Stimulated activated CD4-positive, alpha-beta T cell treated with anti-CD3 and anti-CD28 coated beads, TNF-alpha, amount 100 ng/mL, for 1 hour (primary cell): ENCODE measurements around the gene FUS.

Experiments
- DNase-seq, 3 donors: peaks; one replicate each; pipeline ENCODE4 v3.0.0-alpha.2; 2020; ENCODE audit warnings: low read depth in 3 of 3, low spot score in 1 of 3

Gene FUS

GRCh38 chr16:31200821-31201568 is 21.1 kb downstream of the FUS start:
- DNase-seq: no peak

DNA sequence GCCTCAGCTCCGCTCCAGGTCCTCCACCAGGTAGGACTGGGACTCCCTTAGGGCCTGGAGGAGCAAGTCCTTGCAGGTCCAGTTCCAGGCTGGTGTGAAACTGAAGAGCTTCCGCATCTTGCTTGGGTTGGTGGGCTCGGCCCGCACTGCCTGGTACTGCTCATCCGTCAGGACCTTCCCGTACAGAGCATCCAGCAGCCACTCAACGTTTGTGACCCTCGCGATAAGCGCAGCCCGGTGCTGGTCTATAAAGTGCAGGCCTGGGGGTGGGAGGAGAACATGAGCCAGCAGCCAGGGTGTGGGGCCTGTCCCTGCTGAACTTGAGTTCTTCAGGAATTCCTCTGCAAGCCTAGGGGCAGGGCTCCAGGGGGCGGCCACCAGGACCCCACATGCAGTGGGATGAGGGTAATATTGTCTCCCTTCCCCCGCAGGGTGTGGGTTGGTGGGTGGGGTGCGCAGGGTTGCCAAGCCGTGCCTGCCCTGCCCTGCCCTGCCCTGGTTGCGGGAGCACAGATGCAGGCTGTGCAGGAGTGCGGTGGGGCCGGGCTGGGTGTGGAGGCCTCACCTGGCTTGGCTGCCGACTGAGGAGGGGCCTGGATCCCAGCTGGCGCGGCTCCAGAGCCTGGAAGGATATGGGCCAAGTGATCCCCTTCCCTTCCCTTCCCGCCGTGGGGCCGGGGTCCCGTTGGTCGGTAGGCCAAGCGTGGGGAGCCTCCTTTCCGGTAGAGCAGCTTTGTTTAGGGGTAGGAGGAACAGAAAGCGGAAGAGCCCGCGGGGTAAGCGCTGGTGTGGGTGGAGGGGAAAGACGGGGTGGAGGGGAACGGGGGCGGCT is 21.9 kb downstream of the FUS start:
- DNase-seq: no peak

DNA sequence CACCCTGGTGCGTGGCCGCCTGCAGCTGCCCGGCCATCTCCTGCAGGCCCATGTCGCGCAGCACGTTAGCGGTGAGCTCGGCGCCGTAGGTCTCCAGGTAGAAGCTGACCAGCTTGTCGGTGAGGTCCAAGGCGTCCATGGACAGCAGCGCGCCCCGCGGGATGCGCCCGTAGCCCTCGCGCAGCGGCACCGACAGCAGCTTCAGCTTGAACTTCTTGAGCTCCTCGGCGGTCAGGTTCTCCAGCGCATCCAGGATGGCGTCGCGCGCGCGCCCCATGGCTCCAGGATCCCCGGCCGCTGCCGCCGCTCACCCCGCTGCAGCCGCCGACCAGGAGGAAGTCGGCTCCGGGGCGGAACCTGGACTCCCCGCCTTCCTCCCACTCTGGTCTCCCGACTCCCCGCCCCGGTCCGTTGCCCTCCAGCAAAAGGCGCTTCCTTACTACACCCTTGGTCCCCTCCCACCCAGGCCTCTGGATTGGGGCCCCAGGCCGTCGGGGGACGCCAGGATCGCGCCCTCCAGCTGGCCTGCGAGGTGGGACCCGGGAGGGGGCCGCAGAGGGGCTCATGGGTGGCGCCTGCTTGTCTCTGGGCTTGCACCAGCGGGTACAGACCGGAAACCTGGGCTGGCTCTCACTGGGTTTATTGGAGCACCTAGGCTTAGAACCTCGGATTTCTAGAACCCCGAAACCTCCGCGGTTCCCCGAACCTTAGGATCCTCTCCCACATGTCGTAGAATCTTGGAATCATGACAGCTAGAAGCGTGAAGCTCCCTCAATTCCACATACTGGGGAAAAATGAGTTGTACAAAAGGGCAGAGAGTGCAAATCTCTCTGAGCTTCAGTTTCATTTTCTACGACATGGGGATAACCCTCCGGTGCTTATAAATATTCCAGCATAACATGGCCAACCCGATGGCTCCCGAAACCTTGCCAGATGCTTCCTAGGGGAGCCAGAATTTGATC is 22.8 kb downstream of the FUS start, which contains the start of gene PYCARD:
Gene PYCARD, minus strand, starts transcription at position 347 of the 962 bp plus-strand sequence. Its CDS starts 70 bp downstream, at position 277.
- no peak for DNase-seq

GRCh38 chr16:31204871-31205666 is 25.1 kb downstream of the FUS start:
- no peak for DNase-seq

DNA sequence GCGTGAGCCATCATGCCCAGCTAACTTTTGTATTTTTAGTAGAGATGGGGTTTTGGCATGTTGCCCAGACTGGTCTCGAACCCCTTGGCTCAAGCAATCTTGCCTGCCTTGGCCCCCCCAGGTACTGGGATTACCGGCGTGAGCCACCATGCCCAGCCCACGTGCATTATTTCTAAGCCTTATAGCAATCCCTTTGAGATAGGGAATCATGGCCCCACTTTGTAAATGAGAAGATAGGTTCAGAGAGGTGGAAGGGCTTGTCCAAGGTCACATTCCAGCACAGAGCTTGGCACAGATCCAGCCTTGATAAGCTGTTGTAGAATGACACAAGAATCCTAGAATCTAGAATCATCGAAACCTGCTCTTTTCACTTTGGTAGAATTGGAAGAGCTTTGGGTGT is 26.8 kb downstream of the FUS start:
- no peak for DNase-seq

DNA sequence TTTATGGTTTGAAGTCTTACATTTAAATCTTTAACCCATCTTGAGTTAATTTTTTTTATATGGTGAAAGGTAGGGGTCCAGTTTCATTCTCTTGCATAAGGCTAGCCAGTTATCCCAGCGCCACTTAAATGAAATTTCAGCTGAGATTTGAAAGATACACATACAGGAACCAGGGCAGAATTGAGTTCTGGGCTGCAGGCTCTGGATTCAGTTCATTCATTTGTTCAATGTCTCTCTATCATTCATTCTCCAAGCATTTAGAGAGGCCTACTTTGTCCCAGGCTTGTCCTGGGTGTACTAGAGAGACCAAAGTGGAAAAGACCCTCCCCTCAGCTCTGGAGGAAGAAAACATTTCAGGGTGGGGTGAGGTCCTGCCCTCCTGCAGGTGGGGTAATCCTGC is 33.4 kb downstream of the FUS start:
- no peak for DNase-seq

DNA sequence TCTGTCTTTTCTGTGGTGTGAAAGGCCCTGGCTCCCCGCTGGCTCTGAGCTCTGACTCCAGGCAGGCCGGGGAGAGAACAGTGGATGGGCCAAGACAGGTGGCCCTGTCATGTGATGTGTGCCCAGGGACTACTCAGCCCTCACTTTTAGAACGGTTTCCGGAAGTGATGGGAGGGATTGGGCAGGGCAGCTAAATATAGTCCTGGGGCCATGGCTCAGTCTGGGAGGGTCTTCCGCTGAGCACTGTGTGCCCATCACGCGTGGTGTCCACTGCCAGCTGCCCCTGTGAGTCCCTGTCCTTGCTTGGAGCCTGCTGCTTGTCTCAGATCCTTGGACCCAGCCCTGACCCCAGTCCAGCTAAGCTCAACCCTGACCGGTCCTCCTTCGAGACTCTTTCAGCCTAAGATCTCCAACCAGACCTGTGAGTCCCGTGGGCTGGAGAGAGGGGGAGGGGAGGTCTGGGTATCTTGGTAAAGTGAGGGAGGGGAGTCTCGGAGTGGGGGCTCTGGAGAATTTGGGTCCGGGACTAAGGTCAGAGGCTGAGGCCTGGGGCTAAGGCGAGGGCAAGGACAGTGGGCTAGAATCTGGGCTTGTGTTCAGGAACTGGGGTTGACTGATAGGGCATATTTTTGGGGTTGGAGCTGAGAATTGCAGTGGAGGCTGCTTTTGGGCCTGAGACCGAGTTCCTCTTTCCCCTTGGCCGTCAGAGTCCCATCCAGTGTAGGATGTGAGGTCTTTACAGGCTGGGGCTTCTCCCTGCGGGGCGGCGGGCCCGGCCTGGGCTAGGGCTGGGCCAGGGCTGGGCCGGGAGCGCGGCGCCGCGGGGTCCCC is 34.2 kb downstream of the FUS start, which contains the start of gene TRIM72:
Gene TRIM72, plus strand, starts transcription at position 243 of the 831 bp plus-strand sequence. CDS start 620 bp downstream, outside the sequence.
- no peak for DNase-seq

GRCh38 chr16:31214708-31215286 is 34.9 kb downstream of the FUS start:
- DNase-seq: no peak

DNA sequence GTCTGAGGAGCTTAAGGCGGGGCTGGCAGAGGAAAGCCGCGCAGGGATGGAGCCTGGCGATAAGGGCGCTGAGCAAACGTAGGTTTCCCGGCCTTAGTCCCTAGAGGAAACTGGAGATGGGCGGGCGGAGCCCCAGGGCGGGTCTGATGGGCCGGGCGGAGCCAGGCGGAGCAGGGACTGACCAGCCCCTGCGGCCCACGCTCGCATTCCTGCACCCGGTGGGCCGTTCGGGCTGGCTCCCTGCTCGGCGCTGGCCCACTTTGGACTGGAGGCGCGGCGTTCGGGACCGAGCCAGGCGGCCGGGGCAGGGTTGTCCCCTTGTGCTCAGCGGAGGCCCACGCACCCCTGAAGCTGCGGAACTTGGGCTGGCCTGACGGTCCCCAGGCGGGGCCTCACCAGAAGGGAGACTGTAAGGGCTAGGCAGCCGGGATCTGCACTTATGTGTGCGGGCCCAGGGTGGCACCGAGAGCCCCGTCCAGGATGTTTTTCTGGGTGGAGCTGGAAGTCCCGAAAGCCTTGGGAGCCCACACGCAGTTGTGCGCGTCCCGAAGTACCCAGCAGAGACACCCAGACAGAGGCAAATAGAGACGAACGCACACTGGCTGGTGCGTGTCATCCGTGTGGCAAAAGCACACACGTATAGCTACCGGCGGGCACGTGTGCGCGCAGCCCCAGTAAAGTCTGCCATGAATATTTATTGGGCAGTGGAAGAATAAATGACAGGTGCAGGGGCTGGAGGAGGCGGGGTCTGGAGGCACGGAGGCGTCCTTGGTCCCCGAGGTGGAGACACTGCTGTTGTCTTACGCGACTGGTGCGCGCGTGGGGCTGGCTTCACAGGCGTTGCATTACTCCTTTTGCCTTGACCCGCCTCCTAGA is 35.6 kb downstream of the FUS start:
- no peak for DNase-seq

DNA sequence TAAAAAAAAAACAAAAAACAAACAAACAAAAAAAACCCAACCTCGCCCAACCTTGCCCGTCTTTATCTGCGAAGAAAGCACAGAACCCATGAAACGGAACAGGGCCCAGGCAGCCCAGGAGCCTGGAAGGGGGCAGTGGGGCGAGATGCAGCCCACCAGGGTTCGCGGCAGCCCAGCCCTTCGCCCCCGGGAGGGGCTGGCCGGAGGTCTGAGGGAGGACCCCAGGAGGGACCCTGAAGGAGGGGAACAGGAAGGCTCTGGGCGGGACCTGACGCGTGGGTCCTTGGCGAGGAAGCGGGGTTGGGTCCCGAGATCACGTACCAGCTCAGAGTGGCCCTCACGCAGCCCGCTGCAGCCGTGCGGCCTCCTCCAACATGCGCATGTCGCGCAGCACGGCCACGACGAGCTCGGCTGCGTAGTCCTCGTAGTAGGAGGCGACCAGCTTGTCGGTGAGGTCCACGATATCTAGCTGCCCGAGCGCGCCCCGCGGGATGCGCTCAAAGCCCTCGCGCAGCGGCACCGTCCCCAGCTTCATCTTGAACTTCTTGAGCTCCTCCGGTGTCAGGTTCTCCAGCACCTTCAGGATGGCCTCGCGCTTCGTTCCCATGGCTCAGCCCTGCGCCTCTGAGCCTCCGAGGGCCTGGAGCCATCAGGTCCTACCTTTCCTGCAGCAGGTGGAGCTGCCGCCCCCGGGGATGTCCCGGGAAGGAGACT is 36.6 kb downstream of the FUS start, which contains the start of gene PYDC1:
Gene PYDC1, minus strand, starts transcription at position 714 of the 714 bp plus-strand sequence. Its CDS starts 107 bp downstream, at position 607.
- DNase-seq: no peak

DNA sequence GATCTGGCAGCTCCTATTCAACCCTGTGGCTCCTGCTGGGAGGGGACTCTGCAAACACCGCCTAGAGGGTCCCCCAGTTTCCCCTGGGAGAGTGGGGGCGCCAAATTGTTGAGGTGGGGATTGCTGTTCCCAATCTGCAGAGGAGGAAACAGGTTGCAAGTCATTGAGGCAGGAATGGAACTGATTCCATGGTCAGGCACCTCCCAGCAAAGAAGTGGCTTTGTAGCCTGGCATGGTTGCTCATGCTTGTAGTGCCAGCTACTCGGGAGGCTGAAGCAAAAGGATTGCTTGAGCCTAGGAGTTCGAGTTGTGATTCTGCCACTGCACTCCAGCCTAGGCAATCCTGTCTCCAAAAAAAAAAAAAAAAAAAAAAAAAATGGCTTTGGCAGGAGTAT is 37.2 kb downstream of the FUS start:
- no peak for DNase-seq

GRCh38 chr16:31219154-31219741 is 39.3 kb downstream of the FUS start:
- no peak for DNase-seq

DNA sequence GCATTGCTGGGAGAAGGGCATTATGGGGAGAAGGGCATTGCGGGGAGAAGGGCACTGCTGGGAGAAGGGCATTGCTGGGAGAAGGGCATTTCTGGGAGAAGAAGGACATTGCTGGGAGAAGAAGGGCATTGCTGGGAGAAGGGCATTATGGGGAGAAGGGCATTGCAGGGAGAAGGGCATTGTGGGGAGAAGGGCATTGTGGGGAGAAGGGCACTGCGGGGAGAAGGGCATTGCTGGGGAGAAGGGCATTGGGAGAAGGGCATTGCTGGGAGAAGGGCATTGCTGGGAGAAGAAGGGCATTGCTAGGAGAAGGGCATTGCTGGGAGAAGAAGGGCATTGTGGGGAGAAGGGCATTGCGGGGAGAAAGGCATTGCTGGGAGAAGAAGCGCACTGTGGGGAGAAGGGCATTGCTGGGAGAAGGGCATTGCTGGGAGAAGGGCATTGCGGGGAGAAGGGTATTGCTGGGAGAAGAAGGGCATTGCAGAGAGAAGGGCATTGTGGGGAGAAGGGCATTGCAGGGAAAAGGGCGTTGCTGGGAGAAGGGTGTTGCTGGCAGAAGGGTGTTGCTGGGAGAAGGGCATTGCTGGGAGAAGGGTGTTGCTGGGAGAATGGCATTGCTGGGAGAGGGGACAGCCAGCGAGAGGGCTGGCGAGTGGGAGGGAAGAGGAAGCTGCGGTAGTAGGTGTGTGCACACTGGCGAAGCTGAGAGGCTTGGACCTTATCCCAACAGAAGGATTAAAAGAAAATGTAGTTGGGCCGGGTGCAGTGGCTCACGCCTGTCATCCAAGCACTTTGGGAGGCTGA is 41.6 kb downstream of the FUS start:
- DNase-seq: no peak

DNA sequence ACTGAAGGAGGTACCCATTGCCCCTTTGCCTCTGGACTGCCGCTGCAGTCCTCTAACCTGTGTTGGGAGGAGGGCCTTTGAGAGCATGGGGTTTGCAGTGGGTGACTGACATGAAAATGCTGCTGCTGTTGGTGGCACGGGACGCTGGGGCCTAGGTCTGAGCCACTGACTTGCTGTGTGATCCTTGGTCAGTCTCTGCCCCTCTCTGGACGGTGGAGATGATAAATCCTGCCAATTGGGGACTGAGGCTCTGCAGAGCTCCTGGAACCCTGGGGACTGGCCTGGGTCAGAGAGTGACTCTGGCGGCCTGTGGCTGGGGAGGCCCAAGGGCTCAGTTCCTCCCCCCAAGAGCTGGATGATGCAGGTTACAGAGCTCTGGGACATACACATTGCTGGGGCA is 43.1 kb downstream of the FUS start:
- no peak for DNase-seq

GRCh38 chr16:31224092-31224955 is 44.4 kb downstream of the FUS start:
- DNase-seq: no peak
